ENCODE data around the gene DNASE1.
"Not testable (repeated sequence)": the region's sequence is repeated elsewhere in the genome, so short reads cannot be mapped to it uniquely, and the experiment has no call there.

DNASE1 gene, protein sequence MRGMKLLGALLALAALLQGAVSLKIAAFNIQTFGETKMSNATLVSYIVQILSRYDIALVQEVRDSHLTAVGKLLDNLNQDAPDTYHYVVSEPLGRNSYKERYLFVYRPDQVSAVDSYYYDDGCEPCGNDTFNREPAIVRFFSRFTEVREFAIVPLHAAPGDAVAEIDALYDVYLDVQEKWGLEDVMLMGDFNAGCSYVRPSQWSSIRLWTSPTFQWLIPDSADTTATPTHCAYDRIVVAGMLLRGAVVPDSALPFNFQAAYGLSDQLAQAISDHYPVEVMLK

DNA sequence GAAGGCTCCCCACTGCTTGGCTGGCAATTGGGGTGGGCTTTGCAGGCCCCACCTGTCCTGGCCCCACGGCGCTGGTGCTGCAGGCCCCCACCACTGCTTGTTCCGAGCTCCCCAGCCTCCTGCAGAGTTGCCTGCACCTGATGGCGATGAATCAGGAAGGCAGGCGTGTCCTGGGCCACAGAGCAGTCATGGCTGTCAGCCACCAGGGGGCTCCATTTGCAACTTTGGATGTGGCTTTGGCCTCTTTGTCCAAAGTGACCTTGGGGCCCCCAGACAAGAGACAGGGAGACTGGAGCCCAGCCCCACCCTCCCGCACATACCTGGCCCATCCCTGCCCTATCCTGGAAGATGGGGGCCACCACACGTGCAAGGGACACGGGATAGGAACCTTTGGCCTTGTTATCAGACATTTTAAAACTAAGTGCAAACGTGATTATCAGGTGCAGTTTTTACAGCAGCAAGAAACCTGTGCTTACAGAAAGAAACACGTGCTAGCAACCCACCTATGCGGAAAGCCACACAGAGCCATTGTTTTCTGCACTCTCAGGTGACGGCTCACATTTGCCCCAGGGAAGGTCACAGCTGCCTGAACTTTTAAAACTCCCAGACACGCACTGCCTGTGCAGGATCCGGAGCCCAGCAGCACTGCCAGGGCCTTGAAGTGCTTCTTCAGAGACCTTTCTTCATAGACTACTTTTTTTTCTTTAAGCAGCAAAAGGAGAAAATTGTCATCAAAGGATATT is at the start of gene DNASE1:
TSS of gene DNASE1 (plus strand) at position 443 of the 743 bp plus-strand sequence. CDS start 683 bp downstream, outside the sequence.
- peak; percentile 35 to 40 for DNase-seq (ENCODE audit: low read depth in 2 of 2)

DNA sequence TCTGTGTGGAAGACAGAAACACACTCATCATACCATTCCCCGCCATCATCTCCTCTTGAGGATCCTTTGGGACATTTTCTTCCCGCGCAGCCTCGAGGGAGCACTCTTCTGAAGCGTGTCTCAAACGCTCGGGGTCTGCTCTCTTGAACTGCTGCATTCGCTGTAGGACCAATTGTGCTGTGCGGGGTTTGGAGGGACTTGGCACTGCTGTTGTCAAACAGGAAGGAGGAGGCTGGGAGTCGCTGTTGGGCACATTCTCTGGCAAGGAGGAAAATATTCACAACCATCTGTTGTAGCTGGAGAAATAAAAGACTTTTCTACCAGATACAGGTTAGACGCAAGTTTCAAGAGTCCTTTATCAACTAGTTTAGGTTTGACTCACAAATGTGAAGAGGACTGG is 48.0 kb upstream of the DNASE1 start:
- DNase-seq (ENCODE audit: low read depth in 2 of 2) = no peak

DNA sequence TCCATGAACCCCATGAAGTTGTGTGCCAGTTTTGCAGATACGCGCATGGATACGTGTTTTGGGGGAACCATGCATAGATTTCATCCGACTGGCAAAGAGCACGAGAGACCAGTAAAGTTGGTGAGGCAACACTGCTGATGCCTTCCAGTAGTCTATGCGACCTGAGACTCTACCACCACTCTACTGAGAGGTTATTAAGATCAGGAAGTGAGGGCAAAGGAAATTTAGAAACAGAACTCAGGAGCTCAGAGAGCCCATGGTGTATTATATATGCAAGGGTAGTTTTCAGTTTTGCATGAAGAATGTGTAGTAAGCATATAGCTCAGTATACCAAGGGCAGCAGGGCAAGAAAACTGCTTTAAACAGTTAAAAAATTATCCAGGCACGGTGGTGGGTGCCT is 47.3 kb upstream of the DNASE1 start:
- DNase-seq (ENCODE audit: low read depth in 2 of 2) = no peak

DNA sequence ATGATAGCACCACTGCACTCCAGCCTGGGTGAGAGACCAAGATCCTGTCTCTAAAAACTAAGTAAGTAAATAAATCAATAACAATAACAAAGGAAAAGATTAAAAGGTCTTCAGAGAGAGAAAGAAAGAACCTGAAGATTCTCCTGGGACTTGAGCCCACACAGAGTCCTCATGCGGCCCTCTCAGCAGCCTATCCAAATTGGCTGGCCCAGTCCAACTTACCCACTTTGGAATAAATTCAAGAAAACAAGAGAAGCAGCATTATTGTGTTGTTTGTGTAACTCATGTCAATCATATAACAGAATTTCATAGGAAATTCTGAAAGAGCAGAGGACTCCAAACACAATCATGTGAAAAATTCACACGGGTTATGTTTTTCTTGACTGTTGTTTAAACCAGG is 46.9 kb upstream of the DNASE1 start:
- DNase-seq (ENCODE audit: low read depth in 2 of 2) = no peak

DNA sequence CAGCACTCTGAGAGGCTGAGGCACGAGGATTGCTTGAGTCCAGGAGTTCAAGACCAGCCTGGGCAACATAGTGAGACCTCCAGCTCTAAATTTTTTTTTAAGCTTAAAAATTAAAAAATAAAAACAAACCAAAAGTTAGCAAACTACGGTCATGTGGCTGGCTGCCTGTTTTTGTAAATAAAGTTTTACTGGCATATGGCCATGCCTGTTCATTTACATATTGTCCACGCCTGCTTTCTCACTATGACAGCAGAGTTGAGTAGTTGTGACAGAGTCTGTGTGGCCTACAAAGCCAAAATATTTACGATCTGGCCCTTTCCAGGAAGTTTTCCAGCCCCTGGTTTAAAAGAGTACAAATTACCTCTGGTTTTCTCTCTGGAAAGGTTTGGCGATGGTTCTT is 46.4 kb upstream of the DNASE1 start:
- DNase-seq (ENCODE audit: low read depth in 2 of 2) = no peak

DNA sequence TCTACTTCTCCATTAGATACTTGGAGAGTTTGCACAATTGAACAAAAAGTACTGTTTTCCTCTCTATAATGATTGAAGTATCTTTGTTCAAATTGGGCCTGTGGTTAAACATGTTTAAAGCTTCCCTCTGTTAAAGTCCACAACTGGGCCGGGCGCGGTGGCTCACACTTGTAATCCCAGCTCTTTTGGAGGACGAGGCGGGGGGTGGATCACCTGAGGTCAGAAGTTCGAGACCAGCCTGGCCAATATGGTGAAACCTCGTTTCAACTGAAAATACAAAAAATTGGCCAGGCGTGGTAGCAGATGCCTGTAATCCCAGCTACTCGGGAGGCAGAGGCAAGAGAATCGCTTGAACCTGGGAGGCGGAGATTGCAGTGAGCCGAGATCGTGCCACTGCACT is 45.5 kb upstream of the DNASE1 start:
- DNase-seq (ENCODE audit: low read depth in 2 of 2) = not testable (repeated sequence)

DNA sequence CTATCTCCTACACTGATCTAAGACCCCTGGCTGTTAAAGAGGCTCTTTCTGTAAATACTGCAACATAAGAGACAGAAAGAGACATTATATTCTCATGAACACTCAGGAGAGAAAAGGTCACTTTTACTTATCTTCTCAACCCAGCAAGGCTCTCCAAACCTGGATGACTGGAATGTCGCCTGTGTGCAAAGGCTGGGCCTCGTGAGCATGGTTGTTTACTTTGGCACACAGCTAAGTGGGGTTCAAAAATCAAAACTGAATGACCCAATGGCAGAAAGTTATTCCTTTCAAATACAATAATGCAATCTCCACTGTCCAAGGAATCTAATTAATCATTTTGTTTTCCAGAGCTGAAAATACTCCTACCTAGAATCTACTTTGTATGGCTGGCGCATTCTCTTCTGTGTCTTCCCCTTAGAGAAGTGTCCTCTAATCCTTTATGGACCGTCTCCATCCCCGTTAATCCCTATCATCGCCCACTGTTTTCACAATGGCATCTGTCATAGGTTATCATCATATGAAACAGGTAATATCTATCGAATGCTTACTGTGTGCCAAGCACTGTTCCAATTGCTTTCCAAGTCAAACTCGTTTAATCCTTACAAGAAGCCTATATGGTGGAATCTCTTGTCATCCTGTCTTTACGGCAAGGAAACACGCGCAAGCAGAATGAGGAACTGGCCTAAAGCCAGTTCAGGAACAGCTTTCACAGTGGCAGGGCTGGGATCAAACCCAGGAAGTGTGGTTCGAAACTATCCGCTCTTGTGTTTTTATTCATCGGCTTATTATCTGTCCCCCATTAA is 44.4 kb upstream of the DNASE1 start:
- no peak for DNase-seq (ENCODE audit: low read depth in 2 of 2)

DNA sequence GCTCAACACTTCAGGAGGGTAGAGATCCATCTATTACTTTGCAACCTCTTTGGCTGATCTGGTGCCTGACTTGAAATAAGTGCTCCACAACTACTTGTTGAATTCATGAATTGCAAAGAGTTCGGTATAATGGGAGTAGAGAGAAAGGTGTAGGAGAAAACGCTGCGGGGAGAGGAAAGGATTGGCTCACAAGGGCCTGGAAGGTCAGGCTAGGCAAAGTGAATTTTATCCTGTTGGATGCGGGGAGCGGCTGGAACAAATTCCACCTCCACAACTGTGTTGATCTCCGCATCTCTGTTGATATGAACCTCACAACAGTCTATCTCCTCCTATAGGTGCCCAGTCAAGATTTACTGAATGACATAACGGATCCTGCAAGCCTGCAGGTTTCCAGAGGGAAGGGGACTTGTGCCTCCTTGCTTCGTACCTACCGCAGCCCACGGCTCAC is 43.8 kb upstream of the DNASE1 start:
- DNase-seq (ENCODE audit: low read depth in 2 of 2) = no peak

DNA sequence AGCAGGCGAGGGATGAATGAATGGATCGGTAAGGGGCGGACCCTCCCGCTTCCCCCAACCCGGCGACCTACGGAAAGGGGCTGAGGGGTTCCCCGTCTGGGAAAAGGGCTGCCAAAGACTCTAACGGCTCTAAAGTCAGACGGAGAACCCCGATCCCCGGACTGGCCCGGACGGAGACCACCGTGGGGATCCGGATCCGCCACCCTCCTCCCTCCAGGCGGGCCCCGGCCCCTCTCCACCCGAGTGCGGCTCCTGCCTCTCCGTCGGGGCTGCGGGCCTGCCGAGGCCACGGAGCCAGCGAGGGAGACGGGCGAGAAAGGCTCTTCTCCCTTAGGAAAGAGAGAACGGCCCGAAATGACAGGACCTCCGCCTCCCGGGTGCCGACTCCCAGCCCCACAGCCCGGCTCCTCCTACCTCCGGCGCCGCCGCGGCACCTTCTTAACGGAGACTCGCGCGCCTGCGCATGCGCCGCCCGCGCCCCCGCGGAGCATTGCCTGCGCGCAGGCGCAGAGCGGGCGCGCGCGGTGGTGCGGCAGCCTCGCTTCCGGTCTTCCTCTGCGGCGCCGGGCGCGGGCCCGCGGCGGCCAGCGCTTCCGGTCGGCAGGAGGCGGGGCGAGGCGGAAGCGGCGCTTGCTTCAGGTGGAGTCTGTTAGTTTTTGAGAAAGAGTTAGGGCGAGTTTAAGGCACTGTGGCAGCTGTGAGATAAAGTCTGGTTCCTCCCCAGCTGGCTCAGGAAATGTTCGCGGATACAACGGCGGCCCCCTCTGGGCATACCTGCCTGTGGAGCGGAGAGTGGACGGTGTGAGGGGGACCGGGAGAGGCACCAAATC is 43.1 kb upstream of the DNASE1 start, which contains the start of gene SLX4:
TSS of gene SLX4 (minus strand) at position 461 of the 830 bp plus-strand sequence. CDS start 2,642 bp downstream, outside the sequence.
- DNase-seq (ENCODE audit: low read depth in 2 of 2) = peak; percentile 81 to 86

DNA sequence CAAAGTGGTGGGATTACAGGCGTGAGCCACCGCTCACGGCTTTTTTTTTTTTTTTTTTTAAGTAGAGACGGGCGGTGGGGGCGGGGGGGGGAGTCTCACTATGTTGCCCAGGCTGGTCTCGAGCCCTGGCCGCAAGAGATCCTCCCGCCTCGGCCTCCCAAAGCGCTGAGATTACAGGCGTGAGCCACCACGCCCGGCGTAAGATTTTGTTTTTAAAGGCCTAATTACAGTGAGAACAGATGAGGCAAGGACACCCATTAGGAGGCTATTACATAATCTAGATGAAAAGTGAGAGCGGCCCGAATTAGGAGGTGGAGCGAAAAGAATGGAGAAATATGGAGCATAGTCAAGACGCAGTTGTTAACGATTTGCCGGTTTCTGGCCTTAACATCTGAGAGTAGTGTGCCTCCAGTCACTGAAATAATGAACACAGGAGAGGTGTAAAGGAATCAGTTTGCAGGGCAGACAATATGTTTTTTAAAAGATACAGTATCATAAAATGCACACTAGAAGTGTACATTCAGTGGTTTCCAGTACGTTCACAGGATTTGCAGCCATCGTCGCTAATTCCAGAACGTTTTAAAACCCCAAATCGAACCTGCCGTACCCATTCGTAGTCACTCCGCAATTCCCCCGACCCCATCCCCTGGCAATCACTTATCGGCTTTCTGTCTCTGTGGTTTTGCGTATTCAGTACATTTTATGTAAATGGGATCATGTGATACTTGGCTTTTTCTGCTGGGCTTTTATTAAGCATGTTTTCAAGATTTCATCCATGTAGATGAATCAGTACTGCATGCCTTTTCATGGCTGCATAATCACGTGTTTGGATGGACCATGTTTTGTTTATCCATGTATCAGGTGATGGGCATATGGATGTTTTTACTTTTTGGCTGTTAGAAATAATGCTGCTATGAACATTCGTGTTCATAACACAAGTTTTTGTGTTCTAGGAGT is 41.7 kb upstream of the DNASE1 start:
- no peak for DNase-seq (ENCODE audit: low read depth in 2 of 2)

DNA sequence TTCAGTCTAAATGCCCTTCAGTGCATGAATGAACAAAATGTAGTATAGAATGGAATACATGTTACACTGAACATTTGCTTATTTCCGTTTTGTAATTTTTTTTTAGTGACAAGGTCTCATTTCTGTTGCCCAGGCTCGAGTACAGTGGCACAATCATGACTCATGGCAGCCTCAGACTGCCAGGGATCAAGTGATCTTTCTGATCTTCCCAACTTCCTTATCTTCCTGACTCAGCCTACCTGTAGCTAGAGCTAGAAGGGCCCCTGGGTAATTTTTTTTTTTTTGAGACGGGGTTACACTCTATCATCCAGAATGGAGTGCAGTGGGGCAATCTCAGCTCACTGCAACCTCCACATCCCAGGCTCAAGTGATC is 35.7 kb upstream of the DNASE1 start:
- no peak for DNase-seq (ENCODE audit: low read depth in 2 of 2)

DNA sequence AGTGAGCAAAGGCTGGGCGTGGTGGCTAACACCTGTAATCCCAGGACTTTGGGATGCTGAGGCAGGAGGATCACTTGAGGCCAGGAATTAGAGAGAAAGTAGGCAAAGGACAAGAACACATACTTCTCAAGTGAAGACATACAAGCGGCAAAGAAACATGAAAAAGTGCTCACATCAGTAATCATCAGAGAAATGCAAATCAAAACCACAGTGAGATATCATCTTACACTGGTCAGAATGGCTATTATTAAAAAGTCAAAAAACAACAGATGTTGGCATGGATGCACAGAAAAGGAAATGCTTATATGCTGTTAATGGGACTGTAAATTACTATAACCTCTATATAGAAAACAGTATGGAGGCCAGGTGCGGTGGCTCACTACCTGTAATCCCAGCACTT is 30.8 kb upstream of the DNASE1 start:
- no peak for DNase-seq (ENCODE audit: low read depth in 2 of 2)

DNA sequence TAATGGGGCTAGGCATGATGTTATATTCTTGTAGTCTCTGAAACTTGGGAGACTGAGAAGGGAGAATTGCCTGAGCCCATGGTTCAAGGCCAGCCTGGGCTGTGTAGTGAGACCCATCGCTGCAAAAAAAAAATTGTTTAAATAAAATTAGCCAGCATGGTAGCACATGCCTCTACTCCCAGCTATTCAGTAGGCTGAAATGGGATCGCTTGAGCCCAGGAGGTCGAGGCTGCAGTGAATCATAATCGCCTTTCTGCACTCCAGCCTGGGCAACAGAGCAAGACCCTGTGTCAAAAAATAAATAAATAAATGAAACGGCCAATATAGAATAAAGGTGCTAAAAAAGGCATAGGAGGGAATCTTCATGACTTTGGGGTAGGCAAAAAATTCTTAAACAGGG is 29.2 kb upstream of the DNASE1 start:
- no peak for DNase-seq (ENCODE audit: low read depth in 2 of 2)

DNA sequence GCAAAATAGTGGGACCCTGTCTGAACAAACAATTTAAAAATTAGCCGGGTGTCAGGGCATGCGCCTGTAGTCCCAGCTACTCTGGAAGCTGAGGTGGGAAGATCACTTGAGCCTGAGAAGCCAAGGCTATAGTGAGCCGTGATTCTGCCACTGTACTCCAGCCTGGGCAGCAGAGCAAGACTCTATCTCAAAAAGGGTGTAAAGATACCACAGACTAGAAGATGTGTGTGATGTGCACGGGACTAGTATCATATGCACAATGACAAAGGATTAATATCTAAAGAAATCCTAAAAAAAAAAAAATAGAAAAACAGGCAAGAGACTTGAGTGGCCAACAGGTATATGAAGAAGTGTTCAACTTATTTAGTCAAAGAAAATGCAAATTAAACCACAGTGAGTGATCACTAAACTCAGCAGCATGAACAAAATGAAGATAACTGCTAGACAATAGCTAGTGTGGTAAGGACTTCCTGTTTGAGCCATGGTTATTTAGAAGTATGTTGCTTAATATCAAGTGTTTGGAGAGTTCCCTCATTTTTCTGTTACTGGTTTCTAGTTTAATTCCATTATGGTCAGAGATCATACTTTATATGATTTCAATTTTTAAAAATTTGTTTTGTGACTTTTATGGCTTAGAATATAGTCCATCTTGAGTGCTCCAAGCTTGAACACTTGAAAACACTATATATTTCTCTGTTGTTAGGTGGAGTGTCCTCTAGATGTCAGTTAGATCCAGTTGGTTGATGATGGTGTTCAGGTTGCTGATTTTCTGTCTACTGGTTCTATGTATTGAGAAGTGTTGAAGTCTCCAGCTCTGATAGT is 28.4 kb upstream of the DNASE1 start:
- no peak for DNase-seq (ENCODE audit: low read depth in 2 of 2)

DNA sequence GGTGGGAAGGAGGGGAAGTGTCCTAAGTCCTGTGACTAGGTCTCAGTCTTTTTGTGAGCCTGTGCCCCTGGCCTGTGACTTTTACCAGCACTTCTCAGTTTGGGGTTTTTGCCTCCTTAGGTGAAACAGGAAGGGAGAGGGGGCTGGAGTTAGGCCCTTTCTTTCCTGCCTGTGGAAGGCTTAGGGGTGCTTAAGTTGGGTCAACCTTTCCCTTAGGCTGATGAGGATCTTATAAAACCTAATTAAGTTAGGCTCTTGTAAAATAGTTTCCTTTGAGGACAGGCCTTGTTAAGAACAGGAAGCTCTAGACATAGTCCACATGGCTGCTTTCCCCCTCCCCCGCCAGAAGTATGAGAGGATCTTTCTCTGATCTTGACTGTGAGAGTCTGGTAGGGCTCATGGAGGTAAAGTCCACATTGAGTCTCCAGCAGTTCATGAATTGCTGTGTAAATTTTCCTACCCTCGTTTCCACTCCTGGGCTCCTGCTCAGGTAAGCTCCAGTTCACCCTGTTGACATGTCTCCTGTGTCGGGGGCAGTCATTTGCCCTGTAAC is 17.0 kb upstream of the DNASE1 start:
- peak in 1 of 2 donors; percentile 3 for DNase-seq (ENCODE audit: low read depth in 2 of 2)

DNA sequence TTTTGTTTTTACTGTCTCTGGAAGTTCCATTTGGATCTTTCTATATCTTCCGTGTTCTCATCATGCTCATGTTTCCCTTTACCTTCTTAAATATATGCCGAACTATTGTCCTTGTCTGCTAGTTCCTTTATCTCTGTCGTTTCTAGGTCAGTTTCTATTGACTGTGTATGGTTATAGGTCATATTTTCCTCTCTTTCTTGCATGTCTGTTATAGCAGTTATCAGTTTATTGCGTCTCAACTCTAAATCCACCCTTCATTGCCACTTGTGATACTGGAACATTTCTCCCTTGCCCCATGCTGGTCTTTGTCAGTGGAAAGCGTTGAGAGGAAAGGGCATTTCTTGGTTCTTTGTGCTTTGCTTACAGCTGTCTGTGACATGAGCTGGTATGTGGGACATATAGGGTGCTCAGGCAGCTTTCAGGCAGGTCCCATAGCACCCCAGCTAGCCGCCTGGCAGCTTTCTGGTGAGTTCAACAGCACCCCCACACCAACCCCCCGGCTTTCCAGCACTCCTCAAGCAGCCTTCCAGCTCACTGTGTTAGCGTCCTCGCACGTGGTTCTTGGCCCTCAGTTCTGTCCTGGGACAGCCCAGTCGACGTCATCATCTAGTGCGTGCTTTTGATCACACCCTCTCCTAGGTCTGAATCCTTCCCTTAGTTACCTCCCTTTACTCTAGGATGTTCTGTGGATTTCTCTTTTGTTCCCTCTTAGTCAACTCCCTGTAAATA is 15.4 kb upstream of the DNASE1 start:
- DNase-seq (ENCODE audit: low read depth in 2 of 2) = no peak

DNA sequence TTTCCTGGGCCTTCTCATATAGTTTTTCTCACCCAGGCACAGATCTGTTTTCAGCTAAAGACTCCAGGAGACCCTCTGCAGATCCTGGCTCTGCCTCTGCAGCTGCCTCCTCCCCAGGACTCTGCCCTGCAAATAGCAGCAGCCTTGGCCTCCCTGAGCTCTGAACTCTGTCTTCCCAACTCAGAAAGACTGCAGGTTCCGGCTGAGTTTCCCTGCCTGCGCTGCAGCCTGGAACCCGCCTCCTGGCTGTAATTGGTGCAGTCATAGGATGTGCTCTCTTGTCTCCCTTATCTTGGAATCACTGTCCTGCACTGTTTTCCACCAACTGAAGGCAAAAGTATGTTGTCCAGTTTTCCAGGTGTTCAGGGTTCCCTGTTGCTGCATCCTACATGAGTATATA is 14.3 kb upstream of the DNASE1 start:
- DNase-seq (ENCODE audit: low read depth in 2 of 2) = no peak
